HG02870 (cell line): ENCODE results near the gene LDLRAD2.
A peak's percentile ranks its signal among the peaks of the same experiment; 100 is the strongest.

Experiments used
- ATAC-seq: cut with Tn5 transposase; IDR thresholded peaks from one replicate; pipeline ENCODE4 v1.9.1; 2021; ENCODE audit warnings: mild to moderate bottlenecking, moderate library complexity; ENCODE audit not compliant: unreplicated experiment

The LDLRAD2 gene

DNA sequence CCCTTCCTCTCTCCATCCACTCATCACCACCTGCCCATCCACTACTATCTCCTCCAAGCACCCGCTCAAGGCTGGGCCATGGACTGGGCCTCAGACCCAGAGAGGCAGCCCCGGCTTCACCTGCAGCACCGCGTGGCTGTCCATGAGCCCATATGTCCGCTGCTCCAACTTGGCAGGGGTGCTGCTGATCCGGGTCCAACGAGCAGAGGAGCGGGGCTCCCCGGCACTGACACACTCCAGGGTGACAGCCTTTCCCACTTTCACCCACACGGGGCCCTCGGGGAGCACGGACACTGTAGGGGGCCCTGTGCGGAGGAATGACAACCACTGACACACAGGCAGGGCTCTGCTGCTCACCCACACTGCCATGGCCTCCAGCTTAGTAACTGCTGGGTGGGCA is 28.9 kb downstream of the LDLRAD2 start:
- ATAC-seq, result no peak

DNA sequence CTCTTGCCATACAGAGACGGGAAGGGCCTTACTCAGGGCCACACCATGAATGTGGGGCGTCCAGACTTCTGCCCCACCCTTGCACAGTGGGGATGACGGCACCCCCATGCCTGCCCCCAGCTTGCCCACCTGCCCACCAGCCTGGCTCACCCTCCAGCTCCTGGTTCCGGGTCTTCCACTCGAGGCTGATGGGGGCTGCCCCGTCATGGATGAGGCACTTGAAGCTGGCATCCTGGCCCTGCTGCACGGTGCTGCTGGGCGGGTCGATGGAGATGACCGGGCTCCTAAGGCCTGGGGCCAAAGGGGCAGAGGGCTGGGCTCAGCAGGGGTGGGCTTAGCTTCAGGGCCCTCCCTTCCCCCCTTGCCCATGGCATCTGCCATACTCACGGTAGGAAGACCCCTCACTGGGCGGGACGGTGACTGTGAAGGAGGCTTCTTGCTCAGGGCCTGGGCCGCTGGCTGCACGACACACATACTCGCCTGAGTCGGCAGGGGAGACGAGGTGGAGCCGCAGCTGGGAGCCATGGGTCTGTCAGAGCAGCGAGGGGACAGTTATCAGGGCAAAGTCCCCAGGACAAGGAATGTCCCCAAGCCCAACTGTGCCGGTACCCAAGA is 29.9 kb downstream of the LDLRAD2 start:
- no peak for ATAC-seq

DNA sequence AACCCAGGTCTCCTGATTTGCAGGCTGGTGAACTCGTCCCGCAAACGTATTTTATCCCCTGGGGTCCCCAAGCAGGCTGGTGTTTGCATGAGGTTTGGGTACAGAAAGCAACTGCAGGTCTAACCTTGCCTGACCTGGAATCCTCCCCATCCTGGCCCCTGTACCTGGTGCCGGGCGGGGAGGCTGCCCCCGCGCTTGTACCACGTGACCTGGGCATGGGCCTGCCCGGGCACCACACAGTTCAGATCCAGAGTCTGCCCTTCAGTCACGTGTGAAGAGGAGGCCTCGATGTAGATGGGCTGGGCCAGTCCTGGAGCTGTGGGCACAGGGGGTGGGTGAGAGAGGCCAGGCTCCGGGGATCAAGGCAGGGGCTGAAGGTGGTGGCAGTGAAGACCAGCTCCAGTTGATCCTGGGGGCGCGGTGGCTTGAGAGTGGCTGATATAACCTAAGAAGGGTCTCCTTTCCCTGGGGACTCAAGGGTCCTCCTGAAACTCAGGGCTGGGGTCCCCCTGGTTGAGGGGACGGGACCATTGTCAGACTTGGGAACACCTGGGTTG is 30.6 kb downstream of the LDLRAD2 start:
- ATAC-seq, result no peak

DNA sequence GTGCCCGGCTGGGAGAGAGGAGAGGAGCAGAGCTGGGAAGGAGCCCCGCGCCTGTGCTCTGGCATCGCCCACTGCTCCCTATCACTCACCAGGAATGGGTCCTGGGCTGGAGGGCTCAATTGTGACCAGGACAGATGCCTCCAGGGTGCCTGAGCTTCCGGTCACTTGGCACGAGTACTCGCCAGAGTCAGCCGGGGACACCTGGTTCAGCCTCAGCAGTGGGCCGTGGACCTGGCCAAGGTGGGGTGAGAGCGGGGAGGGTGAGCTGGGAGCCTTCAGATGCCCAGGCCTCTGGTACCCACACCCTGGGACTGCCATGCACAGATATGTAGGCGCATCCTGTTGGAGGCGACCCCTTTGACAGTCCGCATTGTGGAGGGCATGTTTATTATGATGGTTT is 31.1 kb downstream of the LDLRAD2 start:
- no peak for ATAC-seq

DNA sequence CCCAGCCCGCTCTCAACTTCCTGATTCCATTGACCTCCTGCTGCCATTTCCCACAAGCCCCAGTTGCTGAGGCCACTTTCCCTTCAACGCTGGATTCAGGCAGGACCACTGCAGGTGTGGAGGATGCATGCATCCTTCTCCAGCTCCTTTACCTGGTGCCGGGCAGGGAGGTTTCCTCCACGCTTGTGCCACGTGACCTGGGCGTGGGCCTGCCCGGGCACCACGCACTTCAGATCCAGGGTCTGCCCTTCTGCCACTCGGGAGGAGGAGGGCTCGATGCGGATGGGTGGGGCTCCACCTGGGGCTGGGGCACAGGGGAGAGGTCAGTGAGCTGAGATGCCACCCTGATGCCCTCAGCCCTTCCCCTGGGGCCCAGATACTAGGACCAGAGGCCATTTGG is 31.9 kb downstream of the LDLRAD2 start:
- ATAC-seq, result no peak

DNA sequence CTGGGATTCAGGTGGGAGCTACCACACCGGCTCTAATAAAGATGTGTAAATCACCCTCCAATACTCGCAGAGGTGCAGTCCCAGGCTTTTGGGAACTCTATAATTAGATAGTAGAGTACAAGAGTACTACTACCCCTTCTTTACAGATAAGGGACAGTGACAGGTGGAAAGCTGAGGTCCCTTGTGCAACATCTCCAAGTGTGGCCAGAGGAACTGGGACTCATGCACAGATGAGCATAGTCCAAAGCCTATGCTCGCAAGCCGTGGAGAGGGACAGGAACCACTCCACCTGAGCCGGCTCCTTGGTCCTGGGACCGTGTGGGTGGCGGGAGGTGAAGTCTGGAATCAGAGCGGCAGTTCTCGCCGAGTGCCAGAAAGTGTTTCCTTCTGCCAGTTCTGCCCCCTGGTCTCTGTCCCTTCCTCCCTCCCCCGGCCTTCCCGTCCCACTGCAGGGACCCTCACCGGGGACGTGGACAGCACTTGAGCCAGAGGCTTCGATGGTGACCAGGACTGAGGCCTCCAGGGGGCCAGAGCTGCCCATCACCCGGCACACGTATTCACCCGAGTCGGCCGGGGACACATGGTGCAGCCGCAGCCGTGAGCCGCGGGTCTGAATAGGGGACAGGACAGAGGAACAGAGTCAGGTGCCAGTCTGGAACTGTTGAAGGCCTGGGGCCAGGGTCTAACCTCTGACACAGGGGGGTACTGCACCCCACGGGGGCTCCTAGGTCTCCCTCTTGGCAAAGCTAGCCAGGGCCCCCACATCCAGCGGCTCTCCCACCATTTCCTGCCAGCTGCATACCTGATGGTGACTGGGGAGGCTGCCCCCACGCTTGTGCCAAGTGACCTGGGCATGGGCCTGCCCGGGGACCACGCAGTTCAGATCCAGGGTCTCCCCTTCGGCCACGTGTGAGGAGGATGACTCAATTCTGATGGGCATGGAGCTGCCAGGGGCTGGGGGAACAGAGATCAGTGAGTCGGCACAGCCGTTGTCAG is 33.9 kb downstream of the LDLRAD2 start:
- ATAC-seq, result no peak

DNA sequence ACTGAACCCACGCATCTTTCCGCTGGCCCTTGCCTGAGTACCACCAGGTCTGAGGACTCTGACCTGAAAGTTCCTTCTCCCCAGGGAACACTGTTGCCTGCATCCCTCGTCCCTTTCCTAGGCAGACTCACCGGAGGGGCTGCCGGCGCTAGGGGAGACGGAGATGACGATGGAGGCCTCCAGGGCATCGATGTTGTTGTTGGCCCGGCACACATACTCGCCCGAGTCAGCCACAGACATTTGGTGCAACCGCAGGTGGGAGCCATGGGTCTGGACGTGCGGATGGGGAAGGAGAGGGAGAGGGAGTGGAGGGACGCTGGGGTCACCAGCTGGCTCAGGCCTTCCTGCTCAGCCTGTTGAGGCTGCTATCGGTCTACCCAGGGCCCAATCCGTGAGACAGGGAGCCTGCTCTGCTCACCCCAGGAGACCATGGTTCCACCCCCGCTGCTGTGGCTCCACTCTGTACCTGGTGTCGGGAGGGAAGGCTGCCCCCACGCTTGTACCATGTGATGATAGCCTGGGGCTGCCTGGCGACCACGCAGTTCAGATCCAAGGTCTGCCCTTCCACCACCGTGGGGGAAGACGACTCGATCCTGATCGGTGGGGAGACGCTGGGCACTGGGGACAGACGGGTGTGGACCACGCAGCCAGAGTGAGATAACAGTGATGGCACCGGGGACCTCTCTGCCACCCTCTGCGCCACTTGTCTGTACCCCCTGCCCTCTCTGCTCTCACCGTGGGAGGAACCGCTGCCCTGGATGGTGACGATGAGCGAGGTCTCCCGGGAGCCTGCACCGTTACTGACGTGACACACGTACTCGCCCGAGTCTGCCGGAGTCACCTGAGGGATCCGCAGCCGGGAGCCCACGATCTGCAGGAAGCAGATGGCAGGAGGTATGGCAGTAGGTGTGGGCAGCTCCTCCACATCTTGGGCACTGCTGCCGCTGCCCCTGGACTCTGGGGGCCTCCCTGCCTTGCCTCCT is 35.4 kb downstream of the LDLRAD2 start:
- no peak for ATAC-seq

DNA sequence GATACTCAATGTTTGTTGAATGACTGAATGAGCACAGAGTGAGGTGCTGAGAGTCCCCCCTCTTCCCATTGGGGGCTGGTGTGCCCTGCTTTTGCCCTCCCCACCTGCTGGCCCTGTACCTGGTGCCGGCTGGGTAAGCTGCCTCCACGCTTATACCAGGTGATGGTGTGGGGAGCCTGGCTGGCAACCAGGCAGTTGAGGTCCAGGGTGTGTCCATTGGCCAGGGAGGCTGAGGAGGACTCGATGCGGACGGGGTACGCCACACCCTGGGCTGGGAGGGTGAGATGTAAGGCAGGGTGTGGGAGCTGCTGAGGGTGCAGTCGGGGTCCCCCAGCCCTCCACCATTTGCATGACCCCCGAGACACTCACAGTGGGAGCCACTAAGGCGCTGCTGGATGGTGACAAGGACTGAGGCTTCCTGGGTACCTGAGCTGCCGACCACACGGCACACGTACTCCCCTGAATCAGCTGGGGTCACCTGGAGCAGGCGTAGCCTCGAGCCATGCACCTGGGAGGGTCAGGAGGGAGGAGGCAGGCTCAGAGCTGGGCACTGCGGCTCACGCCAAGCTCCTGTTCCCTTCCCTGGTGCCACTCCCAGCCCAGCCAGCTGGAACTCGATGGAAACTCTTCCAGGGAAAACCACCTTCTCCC is 36.6 kb downstream of the LDLRAD2 start:
- no peak for ATAC-seq

DNA sequence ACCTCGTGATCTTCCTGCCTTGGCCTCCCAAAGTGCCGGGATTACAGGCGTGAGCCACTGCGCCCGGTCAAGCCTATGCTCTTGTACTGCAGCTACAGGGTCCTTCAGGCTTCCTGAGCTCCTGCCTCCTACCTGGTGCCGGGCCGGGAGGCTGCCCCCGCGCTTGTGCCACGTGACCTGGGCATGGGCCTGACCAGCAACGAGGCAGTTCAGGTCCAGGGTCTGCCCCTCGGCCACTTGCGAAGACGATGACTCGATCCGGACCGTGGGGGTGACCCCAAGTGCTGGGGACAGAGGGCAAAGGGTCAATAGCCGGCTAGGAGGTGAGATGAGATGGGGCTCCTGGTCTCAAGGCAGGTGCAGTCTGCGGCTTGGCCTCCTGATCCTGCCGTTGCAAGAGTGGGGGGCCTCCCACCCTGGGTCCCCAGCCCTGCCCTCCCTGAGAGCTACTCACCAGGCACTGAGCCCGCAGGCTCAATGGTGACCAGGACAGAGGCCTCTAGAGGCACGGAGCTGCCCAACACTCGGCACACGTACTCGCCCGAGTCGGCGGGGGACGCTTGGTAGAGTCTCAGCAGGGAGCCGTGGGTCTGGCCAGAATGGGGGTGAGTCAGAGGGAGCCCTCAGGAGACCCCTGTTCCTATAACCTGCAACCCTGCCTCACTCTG is 38.0 kb downstream of the LDLRAD2 start:
- no peak for ATAC-seq

DNA sequence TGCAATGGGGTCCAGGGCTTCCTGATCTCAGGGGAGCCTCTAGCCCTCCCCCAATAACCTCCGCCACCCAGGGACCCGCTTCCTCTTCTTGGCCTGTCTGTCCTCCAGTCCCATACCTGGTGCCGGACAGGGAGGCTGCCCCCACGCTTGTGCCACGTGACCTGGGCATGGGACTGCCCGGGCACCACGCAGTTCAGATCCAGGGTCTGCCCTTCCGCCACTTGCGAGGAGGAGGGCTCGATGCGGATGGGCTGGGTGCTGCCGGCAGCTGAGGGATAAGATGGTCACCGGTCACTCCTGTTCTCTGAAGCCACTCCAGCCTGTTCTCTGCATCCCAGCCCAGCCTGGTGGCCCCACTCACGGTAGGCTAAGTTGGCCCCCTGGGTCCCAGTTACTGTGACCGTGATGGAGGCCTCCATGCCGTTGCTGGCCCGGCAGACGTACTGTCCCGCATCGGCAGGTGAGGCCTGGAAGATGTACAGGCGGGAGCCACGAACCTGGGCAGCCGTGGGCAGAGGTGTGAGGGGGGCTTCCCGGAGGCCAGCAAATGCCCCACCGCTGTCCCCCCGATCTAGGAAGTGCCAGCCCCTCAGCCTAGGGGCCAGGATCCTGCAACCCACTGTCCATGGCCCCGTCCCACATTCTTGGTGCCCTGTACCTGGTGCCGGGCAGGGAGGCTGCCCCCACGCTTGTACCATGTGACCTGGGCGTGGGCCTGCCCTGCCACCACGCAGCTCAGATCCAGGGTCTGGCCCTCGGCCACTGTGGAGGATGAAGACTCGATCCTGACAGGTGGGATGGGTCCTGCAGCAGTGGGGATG is 39.6 kb downstream of the LDLRAD2 start:
- ATAC-seq, result no peak

DNA sequence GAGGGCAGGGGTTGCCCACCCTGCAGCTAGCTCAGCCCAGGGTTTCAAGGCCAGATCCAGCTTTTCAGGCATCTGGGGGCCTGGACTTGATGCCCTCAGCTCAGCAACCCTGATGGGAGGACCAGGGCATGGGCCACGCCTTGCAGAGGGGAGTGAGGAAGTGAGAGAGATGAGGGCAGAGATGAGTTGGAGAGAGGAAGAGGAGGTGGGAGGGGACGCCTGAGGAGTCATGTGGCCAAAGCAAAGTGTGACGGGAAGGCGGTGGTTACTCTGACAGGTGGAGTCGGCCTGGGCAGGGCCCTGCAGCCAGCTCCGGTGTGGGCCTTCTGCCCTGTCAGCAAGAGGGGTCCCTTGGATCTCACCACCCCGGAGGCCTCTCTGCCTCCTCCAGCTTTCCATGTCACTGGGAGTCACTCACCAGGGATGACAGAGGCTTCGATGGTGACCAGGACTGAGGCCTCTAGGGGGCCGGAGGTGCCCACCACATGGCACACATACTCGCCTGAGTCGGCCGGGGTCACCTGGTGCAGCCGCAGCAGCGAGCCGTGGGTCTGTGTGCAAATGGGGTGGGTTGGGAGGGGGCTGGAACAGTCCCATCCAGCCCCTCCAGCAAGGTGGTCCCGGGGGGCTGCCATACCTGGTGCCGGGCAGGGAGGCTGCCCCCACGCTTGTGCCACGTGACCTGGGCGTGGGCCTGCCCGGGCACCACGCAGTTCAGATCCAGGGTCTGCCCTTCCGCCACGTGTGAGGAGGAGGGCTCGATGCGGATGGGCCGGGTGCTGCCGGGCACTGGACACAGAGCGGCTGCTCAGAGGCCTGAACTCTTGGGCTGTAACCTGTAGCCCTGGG is 40.4 kb downstream of the LDLRAD2 start:
- peak; percentile 75 for ATAC-seq

DNA sequence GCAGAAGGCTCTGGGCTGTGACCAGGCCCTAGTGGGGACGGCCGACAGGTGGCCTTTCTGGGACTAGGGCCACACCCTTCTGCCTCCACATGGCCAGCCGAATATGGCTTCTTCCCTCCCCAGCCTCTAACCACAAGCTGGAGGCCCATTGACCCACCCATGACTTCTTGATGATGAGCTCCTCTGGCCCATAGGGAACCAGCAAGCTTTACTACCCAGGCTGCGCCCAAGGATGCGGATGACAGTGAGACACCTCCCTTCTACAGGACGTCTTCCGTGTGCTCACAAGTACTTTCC is 41.0 kb downstream of the LDLRAD2 start:
- ATAC-seq, result no peak

DNA sequence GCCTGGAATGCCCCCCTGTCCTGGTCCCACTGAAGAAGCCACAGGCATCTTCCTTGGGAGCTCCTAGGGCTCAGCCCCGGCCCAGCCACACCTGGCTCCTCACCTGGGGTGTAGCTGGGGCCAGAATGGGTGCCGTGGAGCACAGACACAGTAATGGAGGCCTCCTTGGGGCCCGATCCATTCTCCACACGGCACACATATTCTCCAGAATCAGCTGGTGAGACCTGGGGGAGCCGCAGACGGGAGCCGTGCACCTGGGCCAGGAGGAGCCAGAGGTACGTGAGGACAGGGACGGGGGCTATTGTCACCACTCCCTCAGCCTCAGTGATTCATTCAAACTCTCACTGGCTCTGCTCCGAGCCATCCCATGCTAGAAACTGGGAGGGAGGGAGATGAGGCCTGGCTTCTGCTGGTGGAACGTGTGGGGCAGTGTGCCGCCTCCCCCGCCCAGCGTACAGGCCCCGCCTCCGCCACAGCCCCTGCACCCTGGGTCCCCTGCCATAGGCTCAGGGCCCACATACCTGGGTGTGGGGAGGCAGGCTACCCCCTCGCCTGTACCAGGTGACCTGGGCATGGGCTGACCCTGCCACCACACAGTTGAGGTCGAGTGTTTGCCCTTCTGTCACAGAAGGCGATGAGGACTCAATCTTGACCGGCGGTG is 42.2 kb downstream of the LDLRAD2 start:
- no peak for ATAC-seq

DNA sequence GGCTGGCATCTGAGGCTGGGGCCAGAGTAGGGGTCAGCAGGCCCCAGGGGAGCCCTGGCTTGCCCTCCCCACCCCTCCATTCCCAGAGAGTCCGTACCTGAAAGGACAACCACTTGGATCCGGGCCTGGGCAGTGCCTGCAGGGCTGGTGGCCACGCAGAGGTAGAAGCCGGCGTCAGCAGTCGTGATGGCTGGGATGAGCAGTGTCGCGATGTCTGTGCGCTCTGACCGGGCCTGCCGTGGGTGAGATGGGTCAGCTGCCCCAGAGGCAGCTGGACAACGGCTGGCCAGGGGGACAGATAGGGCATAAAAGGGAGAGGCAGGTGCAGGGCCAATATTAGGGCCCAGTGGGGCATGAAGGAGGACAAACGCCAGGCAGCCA is 42.7 kb downstream of the LDLRAD2 start:
- ATAC-seq, result no peak

DNA sequence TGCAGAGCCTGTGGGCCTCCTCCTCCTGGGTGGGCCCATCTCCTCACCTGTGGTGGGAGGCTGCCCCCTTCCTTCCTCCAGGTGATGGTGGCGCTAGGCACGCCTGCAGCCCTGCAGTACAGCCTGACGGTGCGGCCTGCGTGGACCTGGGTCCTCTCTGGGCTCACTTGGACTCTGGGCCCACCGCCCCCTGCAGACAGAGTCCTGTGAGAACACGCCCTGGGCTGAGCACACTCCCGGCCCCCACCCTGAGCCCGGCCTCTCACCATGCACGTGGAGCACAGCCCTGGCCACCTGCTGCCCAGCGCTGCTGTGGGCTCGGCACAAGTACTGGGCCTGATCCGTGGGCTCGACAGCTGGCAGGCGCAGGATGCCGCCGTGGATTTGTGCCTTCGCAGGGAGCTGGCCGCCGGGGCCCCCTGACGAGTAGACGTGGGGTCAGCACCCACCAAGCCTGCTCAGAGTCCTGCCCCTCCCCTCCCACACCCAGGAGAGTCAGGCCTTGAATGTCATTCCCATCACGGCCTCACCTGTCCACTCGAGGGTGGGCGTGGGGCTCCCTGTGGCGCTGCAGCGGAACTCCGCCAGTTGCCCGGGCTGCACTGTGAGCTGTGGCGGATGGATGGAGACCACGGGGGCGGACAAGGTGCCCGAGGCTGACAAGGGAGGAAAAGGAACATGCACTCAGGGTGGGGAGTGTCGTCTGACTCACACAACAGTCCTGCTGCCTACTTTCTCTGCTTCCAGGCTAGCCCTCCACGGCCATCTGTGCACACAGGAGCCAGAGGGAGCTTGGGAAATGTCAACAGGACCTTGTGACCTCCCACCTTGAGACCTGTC is 43.4 kb downstream of the LDLRAD2 start:
- ATAC-seq, result no peak

DNA sequence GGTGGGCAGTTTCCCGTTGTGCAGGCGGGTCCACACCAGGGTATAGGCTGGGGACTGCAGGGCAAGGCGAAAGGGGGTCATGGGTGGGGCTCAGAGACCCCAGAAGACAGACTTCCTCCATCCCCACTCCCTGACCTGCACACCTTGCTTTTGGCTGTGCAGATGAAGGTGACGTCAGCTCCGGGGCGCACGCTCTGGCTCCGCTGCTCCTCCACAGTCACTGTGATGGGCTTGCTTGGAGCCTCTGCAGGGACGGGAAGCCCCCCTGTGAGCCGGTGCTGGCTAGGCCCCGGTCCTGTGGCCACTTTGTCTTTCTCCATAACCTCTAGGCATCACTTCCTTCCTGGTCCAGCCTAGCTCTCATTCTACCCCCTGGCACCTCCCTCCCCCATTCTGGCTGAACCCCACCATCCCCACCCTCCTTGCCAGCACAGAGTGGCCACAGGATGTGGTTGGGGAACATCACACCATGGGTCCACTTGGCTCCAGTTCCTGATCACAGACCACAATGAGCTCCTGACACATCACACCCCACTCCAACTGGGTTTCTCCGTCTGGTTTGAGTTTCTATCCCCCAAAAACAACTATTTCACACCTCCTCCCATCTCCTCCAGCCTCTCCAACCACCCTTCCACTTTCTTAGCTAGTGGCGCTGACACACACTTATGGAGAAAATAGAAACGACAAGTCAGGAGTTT is 45.2 kb downstream of the LDLRAD2 start:
- no peak for ATAC-seq
